ENCODE data around the gene TBC1D14.
"Not testable (repeated sequence)": the region's sequence is repeated elsewhere in the genome, so short reads cannot be mapped to it uniquely, and the experiment has no call there.

Gene TBC1D14

DNA sequence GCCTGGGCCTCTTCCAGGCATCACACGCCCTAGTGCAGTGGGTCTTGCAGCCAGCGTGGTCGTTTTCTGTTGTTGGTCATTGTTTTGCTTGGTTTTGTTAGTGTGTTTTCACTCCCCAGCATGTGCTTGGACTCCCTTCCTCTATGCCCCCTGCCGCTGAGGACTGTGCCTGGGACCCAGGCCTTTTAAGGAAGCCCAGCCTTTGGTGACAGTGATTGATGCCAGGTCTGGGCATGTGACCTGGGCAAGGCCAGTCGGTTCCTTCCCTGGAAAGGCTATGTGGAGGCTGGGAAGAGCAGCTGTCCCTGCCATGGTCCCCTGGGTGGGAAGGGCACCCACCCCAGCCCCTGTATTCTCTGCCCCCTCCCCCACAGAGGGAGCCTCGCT, 167.1 kb downstream of the TBC1D14 start:
- Histone ChIP-seq H3K4me1 (peaks cover under 1% of the 10 kb centered on the region; the same call in 1 of the 2 replicates), H3K36me3 (replicated peaks) (no peaks in the 10 kb centered on the region), H3K27me3 (ENCODE audit: low read depth) (no peaks in the 10 kb centered on the region), H3K4me3 (no peak overlapping the region), H3K9me3 (no peaks in the 10 kb centered on the region)
- no peak for DNase-seq (ENCODE audit: low spot score in 2 of 2)
- in situ Hi-C loops (cut with MboI; ENCODE audit: low sequenced_read_pairs), result loop anchor here (25.0 kb wide), 1 partner anchor 814 kb away; the partner anchor contains the start of gene WFS1

DNA sequence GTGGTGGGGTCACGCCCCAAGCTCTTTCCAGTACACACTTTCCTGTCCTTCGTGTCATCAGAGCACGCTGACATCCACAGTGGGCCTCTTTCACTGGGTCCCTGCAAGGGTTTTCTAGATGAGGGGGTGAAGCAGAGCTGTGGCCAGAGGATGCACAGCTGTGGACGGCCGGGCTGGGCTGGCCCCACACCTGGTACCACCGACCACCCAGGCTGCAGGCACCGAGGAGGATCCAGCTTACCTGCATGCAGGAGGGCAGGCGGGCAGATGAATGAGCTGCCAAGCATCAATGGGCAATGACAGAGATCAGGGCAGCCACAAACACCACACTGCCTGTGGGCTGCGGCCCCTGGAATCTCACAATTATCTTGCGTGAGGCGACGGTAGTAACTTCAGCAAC, 167.7 kb downstream of the TBC1D14 start:
- in situ Hi-C loops (cut with MboI; ENCODE audit: low sequenced_read_pairs), result loop anchor here (25.0 kb wide), 1 partner anchor 815 kb away; the partner anchor contains the start of gene WFS1
- H3K36me3 ChIP-seq (replicated peaks), result no peaks in the 10 kb centered on the region
- H3K9me3 ChIP-seq, result no peaks in the 10 kb centered on the region
- no peaks in the 10 kb centered on the region for H3K27me3 ChIP-seq (ENCODE audit: low read depth)
- no peak overlapping the region for H3K4me3 ChIP-seq
- DNase-seq (ENCODE audit: low spot score in 2 of 2), result no peak
- H3K4me1 ChIP-seq, result peaks cover 2% of the 10 kb centered on the region; the same call in 1 of the 2 replicates

DNA sequence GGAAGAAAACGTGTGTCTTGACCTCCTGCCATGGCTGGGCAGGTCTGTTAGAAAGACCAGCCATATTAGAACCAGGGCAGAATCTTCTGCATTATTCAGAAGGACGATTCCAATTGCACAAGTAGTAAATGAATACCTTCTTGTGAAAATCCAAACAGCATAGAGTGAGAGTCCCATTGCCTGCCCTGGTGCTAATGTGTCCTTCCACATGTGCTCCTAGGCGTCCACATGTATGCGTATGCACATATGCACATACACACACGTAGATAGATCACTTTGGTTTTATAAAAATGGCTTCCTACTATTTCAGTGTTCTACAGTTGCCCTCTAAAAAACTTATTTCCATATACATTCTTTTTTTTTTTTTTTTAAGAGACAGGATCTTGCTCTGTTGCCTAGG, 168.4 kb downstream of the TBC1D14 start:
- Histone ChIP-seq H3K27me3 (ENCODE audit: low read depth) (no peaks in the 10 kb centered on the region), H3K4me3 (no peak overlapping the region), H3K4me1 (peaks cover 2% of the 10 kb centered on the region; the same call in 1 of the 2 replicates), H3K36me3 (replicated peaks) (no peaks in the 10 kb centered on the region), H3K9me3 (no peaks in the 10 kb centered on the region)
- in situ Hi-C loops (cut with MboI; ENCODE audit: low sequenced_read_pairs), result loop anchor here (25.0 kb wide), 1 partner anchor 816 kb away; the partner anchor contains the start of gene WFS1
- DNase-seq (ENCODE audit: low spot score in 2 of 2), result no peak

DNA sequence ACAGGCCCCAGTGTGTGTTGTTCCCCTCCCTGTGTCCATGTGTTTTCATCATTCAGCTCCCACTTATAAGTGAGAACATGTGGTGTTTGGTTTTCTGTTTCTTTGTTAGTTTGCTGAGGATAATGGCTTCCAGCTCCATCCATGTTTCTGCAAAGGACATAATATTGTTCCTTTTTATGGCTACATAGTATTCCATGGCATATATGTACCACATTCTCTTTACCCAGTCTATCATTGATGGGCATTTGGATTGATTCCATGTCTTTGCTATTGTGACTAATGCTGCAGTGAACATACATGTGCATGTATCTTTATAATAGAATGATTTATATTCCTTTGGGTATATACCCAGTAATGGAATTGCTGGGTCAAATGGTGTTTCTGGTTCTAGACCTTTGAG, 169.9 kb downstream of the TBC1D14 start:
- DNase-seq (ENCODE audit: low spot score in 2 of 2); H3K4me3 ChIP-seq; H3K27me3 ChIP-seq (ENCODE audit: low read depth); H3K36me3 ChIP-seq (replicated peaks); H3K4me1 ChIP-seq; H3K9me3 ChIP-seq: not testable (repeated sequence)
- in situ Hi-C loops (cut with MboI; ENCODE audit: low sequenced_read_pairs), result loop anchor here (25.0 kb wide), 1 partner anchor 817 kb away; the partner anchor contains the start of gene WFS1

DNA sequence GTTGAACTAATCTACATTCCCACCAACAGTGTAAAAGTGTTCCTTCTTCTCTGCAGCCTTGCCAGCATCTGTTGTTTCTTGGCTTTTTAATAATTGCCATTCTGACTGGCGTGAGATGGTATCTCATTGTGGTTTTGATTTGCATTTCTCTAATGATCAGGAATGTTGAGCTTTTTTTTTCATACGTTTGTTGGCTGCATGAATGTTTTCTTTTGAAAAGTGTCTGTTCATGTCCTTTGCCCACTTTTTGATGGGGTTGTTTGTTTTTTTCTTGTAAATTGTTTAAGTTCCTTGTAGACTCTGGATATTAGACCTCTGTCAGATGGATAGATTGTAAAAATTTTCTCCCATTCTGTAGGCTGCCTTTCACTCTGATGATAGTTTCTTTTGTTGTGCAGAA, 170.3 kb downstream of the TBC1D14 start:
- not testable (repeated sequence) for DNase-seq (ENCODE audit: low spot score in 2 of 2); H3K36me3 ChIP-seq (replicated peaks); H3K9me3 ChIP-seq; H3K4me3 ChIP-seq; H3K27me3 ChIP-seq (ENCODE audit: low read depth)
- peaks cover 13% of the 10 kb centered on the region for H3K4me1 ChIP-seq
- in situ Hi-C loops (cut with MboI; ENCODE audit: low sequenced_read_pairs), result loop anchor here (25.0 kb wide), 1 partner anchor 818 kb away; the partner anchor contains the start of gene WFS1

Data from HAP-1 (cell line).